Left lung (tissue), 14 donors: Measurements from ENCODE around the gene PTPN18. TPM values are rescaled to one million over a fixed set of nuclear protein-coding genes. Genes with fewer than 3 reads are reported as not detected.
A peak's percentile ranks its signal among the peaks of the same experiment; 100 is the strongest.

Experiments
- ATAC-seq: fragments of 200-7000 bp; cut with Tn5 transposase; one replicate; pipeline ENCODE4 v1.9.1; 2020; ENCODE audit warnings: moderate library complexity
- DNase-seq, 4 donors: peaks; one replicate each; pipeline ENCODE4 v3.0.0-alpha.2; 2013 to 2020
- H3K27ac ChIP-seq, 2 donors: fragments of 200-600 bp; sonication (generic) in 1 of 2; one replicate each; pipeline versions ENCODE4 v1.5.0 to v1.8.0; 2020 to 2021
- H3K27me3 ChIP-seq, 2 donors: fragments of 200-600 bp; sonication (generic) in 1 of 2; one replicate each; pipeline versions ENCODE4 v1.5.0 to v1.8.0; 2020 to 2021
- H3K36me3 ChIP-seq, 2 donors: fragments of 200-600 bp; sonication (generic) in 1 of 2; one replicate each; pipeline versions ENCODE4 v1.5.0 to v1.8.0; 2020 to 2021
- H3K4me1 ChIP-seq, 2 donors: fragments of 200-600 bp; one replicate each; pipeline ENCODE4 v1.8.0; 2021
- H3K4me3 ChIP-seq, 2 donors: fragments of 200-600 bp; sonication (generic) in 1 of 2; one replicate each; pipeline versions ENCODE4 v1.5.0 to v1.8.0; 2020 to 2021; ENCODE audit warnings: mild to moderate bottlenecking in 1 of 2
- H3K9me3 ChIP-seq, 2 donors: fragments of 200-600 bp; sonication (generic) in 1 of 2; one replicate each; pipeline versions ENCODE4 v1.5.0 to v1.8.0; 2020 to 2021
- CTCF ChIP-seq, 2 donors: fragments of 200-600 bp; sonication (generic) in 1 of 2; IDR thresholded peaks; one replicate each; pipeline versions ENCODE4 v1.5.0 to v1.8.0; 2021; ENCODE audit warnings: antibody characterized with exemption in 2 of 2
- intact Hi-C, 2 donors: fragments of 100-400 bp; cut with DNase I; formaldehyde crosslinking; loops; one replicate each; pipeline versions ENCODE4 v1.11.2 to v1.14.2; 2022
- long read RNA-seq, 12 donors: library from polyadenylated mRNA in 2 of 12; unstranded in 2 of 12; transcript quantifications; one replicate each; pipeline ENCODE4 v2.0.0 and lab custom pipeline, GENCODE V29; 2019 to 2026
- polyA plus RNA-seq, 6 donors: library from polyadenylated mRNA; unstranded; fragments of 120-200 nt; gene quantifications; one replicate each; pipeline ENCODE4 v1.2.1, GENCODE V29; 2013; ENCODE audit not compliant: insufficient read length in 6 of 6
- total RNA-seq, 2 donors: library from RNA; stranded (reverse); fragmentation: NEBNext Ultra II Directional; extraction: Animal tissue kit (Norgen Biotek cat#: 25700); gene quantifications; one replicate each; pipeline ENCODE4 v1.2.1, GENCODE V29; 2021
- donor health status: DM: no; HTN: yes; CAD: no.
- donor health status: DM: no; HTN: no; CAD: no.

PTPN18 gene
- total RNA-seq (10 to 100 TPM; 66.7 to 74.7 TPM), polyA plus RNA-seq (10 to 100 TPM; 35.1 to 42.4 (median 37.7) TPM)
- long read RNA-seq, donor 1, transcript PTPN18-211 (3 exons, 1,394 nt) = major isoform, 9 of 14 reads
- long read RNA-seq, donor 1, partial matches to known transcripts = 0 of 14 reads
- long read RNA-seq, donor 1, other reads (novel, unspliced or antisense) = 0 of 14 reads
- long read RNA-seq, donor 2, partial matches to known transcripts = 0 of 7 reads
- long read RNA-seq, donor 2, other reads (novel, unspliced or antisense) = 0 of 7 reads
- long read RNA-seq, donor 3, partial matches to known transcripts = 0 of 9 reads
- long read RNA-seq, donor 3, other reads (novel, unspliced or antisense) = 0 of 9 reads
- long read RNA-seq, donor 4, partial matches to known transcripts = 1 of 16 reads
- long read RNA-seq, donor 4, other reads (novel, unspliced or antisense) = 10 of 16 reads
- long read RNA-seq, donor 5, partial matches to known transcripts = 0 of 5 reads
- long read RNA-seq, donor 5, other reads (novel, unspliced or antisense) = 0 of 5 reads
- long read RNA-seq, donor 6, partial matches to known transcripts = 0 of 6 reads
- long read RNA-seq, donor 6, other reads (novel, unspliced or antisense) = 0 of 6 reads
- long read RNA-seq, donor 7, partial matches to known transcripts = 0 of 3 reads
- long read RNA-seq, donor 7, other reads (novel, unspliced or antisense) = 0 of 3 reads
- long read RNA-seq, donor 8, partial matches to known transcripts = 0 of 6 reads
- long read RNA-seq, donor 8, other reads (novel, unspliced or antisense) = 0 of 6 reads
- long read RNA-seq, donor 9 = 0 reads
- long read RNA-seq, donor 10, partial matches to known transcripts = 2 of 14 reads
- long read RNA-seq, donor 10, other reads (novel, unspliced or antisense) = 7 of 14 reads
- long read RNA-seq, donor 11, partial matches to known transcripts = 0 of 6 reads
- long read RNA-seq, donor 11, other reads (novel, unspliced or antisense) = 0 of 6 reads
- long read RNA-seq, donor 12, partial matches to known transcripts = 0 of 7 reads
- long read RNA-seq, donor 12, other reads (novel, unspliced or antisense) = 0 of 7 reads

- intact Hi-C loops = no loop called here
- Histone ChIP-seq H3K27me3 (no peaks in the 10 kb centered on the region), H3K4me3 (peak within 1 kb of the TSS; percentile 72 to 73), H3K4me1 (peaks cover 5 to 50% of the 10 kb centered on the region in 2 donors), H3K27ac (peak within 1 kb of the TSS; percentile 83 to 98), H3K36me3 (no peaks in the 10 kb centered on the region), H3K9me3 (no peaks in the 10 kb centered on the region)
- TF ChIP-seq CTCF (IDR thresholded peaks at IDR 0.05) = peak; percentile 47 to 73
- ATAC-seq = peak; percentile 98
- peak; percentile 75 to 99 (median 91) for DNase-seq
These were observed at the start of gene PTPN18 for GRCh38 chr2:130355578-130356431. PTPN18 (plus strand) TSS chr2:130356056; CDS start chr2:130356108, 52 bp downstream.

GRCh38 chr2:130307850-130308249, 48.0 kb upstream of the PTPN18 start:
- no peak overlapping the region for H3K4me3 ChIP-seq
- H3K27ac ChIP-seq = no peak overlapping the region
- intact Hi-C loops = no loop called here
- no peaks in the 10 kb centered on the region for H3K4me1 ChIP-seq
- no peaks in the 10 kb centered on the region for H3K9me3 ChIP-seq
- H3K36me3 ChIP-seq = no peaks in the 10 kb centered on the region
- DNase-seq = no peak
- peaks cover 0 to 8% of the 10 kb centered on the region in 2 donors for H3K27me3 ChIP-seq
- TF ChIP-seq CTCF (IDR thresholded peaks at IDR 0.05) = no peak
- ATAC-seq = no peak

- ATAC-seq = no peak
These were observed 45.0 kb upstream of the PTPN18 start for GRCh38 chr2:130310881-130311280.

GRCh38 chr2:130313812-130314334, 42.0 kb upstream of the PTPN18 start:
- Histone ChIP-seq H3K4me3 (no peak overlapping the region), H3K9me3 (no peaks in the 10 kb centered on the region), H3K27me3 (peaks cover 0 to 29% of the 10 kb centered on the region in 2 donors), H3K4me1 (no peaks in the 10 kb centered on the region), H3K27ac (no peak overlapping the region), H3K36me3 (no peaks in the 10 kb centered on the region)
- ATAC-seq (no peak), DNase-seq (peak in 1 of 4 donors; percentile 67)
- TF ChIP-seq CTCF (IDR thresholded peaks at IDR 0.05) = no peak
- intact Hi-C loops = no loop called here

More at GRCh38 chr2:130310881-130311280, 45.0 kb upstream of the PTPN18 start:
- no peak for DNase-seq
- Histone ChIP-seq H3K9me3 (no peaks in the 10 kb centered on the region), H3K27me3 (peaks cover 0 to 29% of the 10 kb centered on the region in 2 donors), H3K4me3 (no peak overlapping the region), H3K4me1 (no peaks in the 10 kb centered on the region), H3K36me3 (no peaks in the 10 kb centered on the region), H3K27ac (no peak overlapping the region)
- no peak for TF ChIP-seq CTCF (IDR thresholded peaks at IDR 0.05)
- intact Hi-C loops = no loop called here
